Mucosa of descending colon (tissue), 3 donors: ENCODE results near the gene TRAF2. TPM values are rescaled to one million over a fixed set of nuclear protein-coding genes. Genes with fewer than 3 reads are reported as not detected.

Experiments
- ATAC-seq: fragments of 200-7000 bp; cut with Tn5 transposase; one replicate; pipeline ENCODE4 v1.9.1; 2020; ENCODE audit warnings: mild to moderate bottlenecking, moderate library complexity
- DNase-seq, 3 donors: peaks; one replicate each; pipeline ENCODE4 v3.0.0-alpha.2; 2020
- H3K36me3 ChIP-seq: fragments of 200-600 bp; one replicate; pipeline ENCODE4 v1.8.0; 2021; ENCODE audit warnings: low read depth, mild to moderate bottlenecking
- H3K4me1 ChIP-seq: fragments of 200-600 bp; one replicate; pipeline ENCODE4 v1.8.0; 2021; ENCODE audit warnings: low read depth, mild to moderate bottlenecking
- H3K4me3 ChIP-seq: fragments of 200-600 bp; one replicate; pipeline ENCODE4 v1.8.0; 2021; ENCODE audit warnings: mild to moderate bottlenecking
- H3K9me3 ChIP-seq: fragments of 200-600 bp; one replicate; pipeline ENCODE4 v1.8.0; 2021; ENCODE audit warnings: mild to moderate bottlenecking
- CTCF ChIP-seq: fragments of 200-600 bp; IDR thresholded peaks from one replicate; pipeline ENCODE4 v1.8.0; 2022; ENCODE audit warnings: antibody characterized with exemption, mild to moderate bottlenecking
- intact Hi-C, 2 donors: fragments of 100-400 bp; cut with DNase I in 1 of 2; cut with micrococcal nuclease in 1 of 2; formaldehyde crosslinking; loops; one replicate each; pipeline versions ENCODE4 v1.11.0 to v1.11.1; 2022; cut with DNase I, micrococcal nuclease
- total RNA-seq, 3 donors: library from RNA; stranded (reverse); fragmentation: NEBNext Ultra II Directional in 2 of 3; extraction: Animal tissue kit (Norgen Biotek cat#: 25700) in 2 of 3; gene quantifications; one replicate each; pipeline versions ENCODE4 v1.2.1 to v1.2.4, GENCODE V29; 2021 to 2023
- donor health status: DM: no; HTN: no; CAD: no; lungs with moderate emphysema.
- donor health status: DM: no; HTN: no; CAD: no.
- donor health status: DM: no; HTN: yes; CAD: no.

TRAF2 gene
- total RNA-seq, 3 donors from 2014 or later: 19.6 to 28.2 (median 21.1) TPM

GRCh38 chr9:136849960-136850865 lies 36.1 kb upstream of the TRAF2 start:
- intact Hi-C loops: no loop called here
- no peak for TF ChIP-seq CTCF
- DNase-seq (peak; percentile 33 to 75 (median 63)), ATAC-seq (no peak)
- H3K9me3 ChIP-seq: no peaks in the 10 kb centered on the region
- peaks cover 11% of the 10 kb centered on the region for H3K4me1 ChIP-seq
- no peaks in the 10 kb centered on the region for H3K36me3 ChIP-seq
- no peak overlapping the region for H3K4me3 ChIP-seq

DNA sequence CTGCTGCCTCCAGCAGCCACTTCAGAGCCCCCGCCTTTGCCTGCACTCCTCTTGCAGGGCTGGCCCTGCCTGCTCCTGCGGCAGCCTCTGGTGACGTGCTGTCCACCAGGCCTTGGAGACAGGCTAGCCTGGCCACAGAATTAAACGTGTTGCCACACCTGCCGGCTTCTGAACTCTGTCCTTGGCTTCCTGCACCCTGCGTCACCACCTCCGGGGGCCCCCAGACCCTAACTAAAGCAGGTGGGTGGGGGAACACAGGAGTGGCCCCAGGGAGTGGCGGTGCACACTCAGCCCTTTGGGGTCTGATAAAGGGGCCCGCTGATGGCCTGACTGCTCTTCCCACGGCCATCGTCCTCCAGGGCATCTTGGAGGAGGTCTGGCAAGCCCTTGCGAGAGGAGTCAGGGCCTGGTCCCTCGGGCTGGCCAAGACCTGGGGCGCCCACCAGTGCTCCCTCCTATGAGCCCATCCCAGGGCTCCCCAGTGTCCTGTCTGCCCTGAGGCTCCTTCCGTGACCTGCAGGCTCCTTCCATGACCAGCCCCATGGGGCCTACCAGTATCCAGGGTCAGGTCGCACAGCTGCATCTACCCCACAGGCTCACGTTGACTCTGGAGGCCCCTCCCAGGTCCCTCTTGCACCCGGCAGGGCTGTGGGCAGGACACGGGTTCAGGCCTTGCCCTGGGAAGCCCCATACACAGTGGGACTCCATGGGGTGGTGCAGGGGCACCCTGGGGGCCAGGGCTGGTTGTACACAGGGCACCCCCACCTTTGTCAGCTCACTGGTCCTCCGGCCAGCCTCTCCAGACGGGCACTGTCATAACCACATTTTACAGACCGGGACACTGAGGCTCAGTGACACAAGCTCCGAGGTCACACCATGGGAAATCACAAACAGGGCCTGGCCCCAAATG lies 35.2 kb upstream of the TRAF2 start:
- no peaks in the 10 kb centered on the region for H3K9me3 ChIP-seq
- no peak overlapping the region for H3K4me3 ChIP-seq
- no peak for TF ChIP-seq CTCF
- H3K36me3 ChIP-seq: no peaks in the 10 kb centered on the region
- ATAC-seq: no peak
- peak; percentile 10 to 54 (median 42) for DNase-seq
- H3K4me1 ChIP-seq: peaks cover 11% of the 10 kb centered on the region
- intact Hi-C loops: no loop called here

- no peaks in the 10 kb centered on the region for H3K9me3 ChIP-seq
- no peak for TF ChIP-seq CTCF
- intact Hi-C loops: no loop called here
- ATAC-seq (no peak), DNase-seq (peak in 2 of 3 donors; percentile 27 to 44)
- peaks cover 9% of the 10 kb centered on the region for H3K4me1 ChIP-seq
- no peak within 1 kb of the TSS for H3K4me3 ChIP-seq
- no peaks in the 10 kb centered on the region for H3K36me3 ChIP-seq
These were observed 34.2 kb upstream of the TRAF2 start, which contains the start of gene MAMDC4 for GRCh38 chr9:136851941-136852663. Gene MAMDC4 (plus strand): TSS chr9:136852346. CDS start chr9:136852417, 71 bp downstream.

GRCh38 chr9:136852664-136853595 lies 33.4 kb upstream of the TRAF2 start:
- no peak for ATAC-seq
- peak in 2 of 3 donors; percentile 28 to 52 for DNase-seq
- no peaks in the 10 kb centered on the region for H3K9me3 ChIP-seq
- no peak overlapping the region for H3K4me3 ChIP-seq
- no peak for TF ChIP-seq CTCF
- intact Hi-C loops: no loop called here
- H3K36me3 ChIP-seq: no peaks in the 10 kb centered on the region
- H3K4me1 ChIP-seq: peaks cover 16% of the 10 kb centered on the region
